Endodermal cell (in vitro differentiated cells): Measurements from ENCODE around the gene FNDC3A. TPM values are rescaled to one million over a fixed set of nuclear protein-coding genes. Genes with fewer than 3 reads are reported as not detected.
"Not testable (repeated sequence)": the region's sequence is repeated elsewhere in the genome, so short reads cannot be mapped to it uniquely, and the experiment has no call there.

Experiments used
- DNase-seq: peaks from one replicate; pipeline ENCODE4 v3.0.0-alpha.2; 2017
- H3K27ac ChIP-seq: 2 replicates; pipeline ENCODE4 v1.5.1; 2013; ENCODE audit warnings: mild to moderate bottlenecking, low read depth, low read length, moderate library complexity
- H3K27me3 ChIP-seq: 2 replicates; pipeline ENCODE4 v1.6.1; 2013; ENCODE audit warnings: mild to moderate bottlenecking, low read length, moderate library complexity; ENCODE audit not compliant: insufficient read depth, control insufficient read depth, poor library complexity, severe bottlenecking
- H3K36me3 ChIP-seq: 2 replicates; pipeline ENCODE4 v1.7.0; 2013; ENCODE audit warnings: mild to moderate bottlenecking, low read length, moderate library complexity; ENCODE audit not compliant: control insufficient read depth, insufficient read depth
- H3K4me1 ChIP-seq: one replicate; pipeline ENCODE4 v1.7.0; 2013; ENCODE audit warnings: low read length; ENCODE audit not compliant: control insufficient read depth, insufficient read depth
- H3K4me3 ChIP-seq: 2 replicates; pipeline ENCODE4 v1.5.1; 2013; ENCODE audit warnings: mild to moderate bottlenecking, low read length, moderate library complexity
- H3K9ac ChIP-seq: 2 replicates; pipeline ENCODE4 v1.6.1; 2013; ENCODE audit warnings: mild to moderate bottlenecking, low read length, moderate library complexity; ENCODE audit not compliant: poor library complexity, severe bottlenecking; ENCODE audit errors: extremely low read depth
- H3K9me3 ChIP-seq: 2 replicates; pipeline ENCODE4 v1.6.1; 2013; ENCODE audit warnings: mild to moderate bottlenecking, low read length, moderate library complexity; ENCODE audit not compliant: control insufficient read depth
- H3K27ac Mint-ChIP-seq: 2 replicates; pipeline ENCODE4 v1.8.0; 2020; ENCODE audit warnings: mixed read lengths
- H3K27me3 Mint-ChIP-seq: 2 replicates; pipeline ENCODE4 v1.8.0; 2021; ENCODE audit warnings: mild to moderate bottlenecking, mixed read lengths; ENCODE audit not compliant: insufficient read depth
- H3K36me3 Mint-ChIP-seq: 2 replicates; pipeline ENCODE4 v1.8.0; 2020; ENCODE audit warnings: low read depth, mixed read lengths
- H3K4me1 Mint-ChIP-seq: 2 replicates; pipeline ENCODE4 v1.8.0; 2020; ENCODE audit warnings: mixed read lengths
- H3K4me3 Mint-ChIP-seq: 2 replicates; pipeline ENCODE4 v1.8.0; 2020; ENCODE audit warnings: mild to moderate bottlenecking, moderate library complexity, mixed read lengths
- H3K9me3 Mint-ChIP-seq: 2 replicates; pipeline ENCODE4 v1.8.0; 2020; ENCODE audit warnings: mild to moderate bottlenecking, mixed read lengths
- WGBS, 2 experiments: methylation state at CpG; one replicate each; pipeline versions ENCODE4 v1.1.5 to v1.1.7; 2013; ENCODE audit warnings: missing lambda C conversion rate in 2 of 2, mixed read lengths in 1 of 2; ENCODE audit not compliant: insufficient coverage in 1 of 2, insufficient read length in 1 of 2; 5-methylcytosine and 5-hydroxymethylcytosine counted together
- total RNA-seq, 2 donors: library from RNA; stranded (reverse); fragmentation: NEBNext Ultra II Directional in 1 of 2; extraction: Animal tissue kit (Norgen Biotek cat#: 25700) in 1 of 2; gene quantifications; 2 replicates in 1 of 2; 3 replicates in 1 of 2; pipeline ENCODE4 v1.2.1, GENCODE V29; 2021
- TF ChIP-seq, protein P1 (sequence below): fragments of 200-600 bp; sonication (generic); conservative IDR thresholded peaks from 2 replicates; pipeline ENCODE4 v1.5.0; 2021; ENCODE audit warnings: antibody characterized with exemption, mild to moderate bottlenecking

The FNDC3A gene
- total RNA-seq, 2 donors from 2014 or later, result 42.2 to 42.8 TPM

DNA sequence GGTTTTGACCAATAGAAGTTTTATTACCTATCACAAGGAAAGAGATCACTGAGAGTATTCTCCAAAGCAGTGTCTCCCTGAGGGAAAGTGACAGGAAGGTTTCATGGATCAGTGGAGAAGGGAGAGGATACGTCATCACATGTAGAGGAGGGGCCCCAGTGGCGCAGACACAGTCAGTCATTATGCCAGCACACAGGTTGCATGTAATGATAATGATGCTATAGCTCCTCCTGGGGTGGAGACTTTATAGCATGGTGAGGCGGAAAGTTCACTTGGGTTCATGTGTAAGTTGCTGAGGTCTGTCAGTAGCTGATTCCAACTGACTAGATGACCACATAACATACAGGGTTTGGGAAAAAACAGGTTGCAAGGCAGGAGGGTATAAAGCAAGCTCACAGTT, 88.8 kb downstream of the FNDC3A start:
- no peak overlapping the region for H3K4me3 ChIP-seq
- Mint-ChIP-seq H3K9me3 (no peaks in the 10 kb centered on the region), H3K27ac (no peak overlapping the region), H3K36me3 (peaks cover 13% of the 10 kb centered on the region), H3K4me3 (no peak overlapping the region), H3K4me1 (no peaks in the 10 kb centered on the region), H3K27me3 (no peaks in the 10 kb centered on the region)
- H3K27me3 ChIP-seq, result no peaks in the 10 kb centered on the region
- H3K27ac ChIP-seq, result no peak overlapping the region
- TF ChIP-seq, protein P1, sequence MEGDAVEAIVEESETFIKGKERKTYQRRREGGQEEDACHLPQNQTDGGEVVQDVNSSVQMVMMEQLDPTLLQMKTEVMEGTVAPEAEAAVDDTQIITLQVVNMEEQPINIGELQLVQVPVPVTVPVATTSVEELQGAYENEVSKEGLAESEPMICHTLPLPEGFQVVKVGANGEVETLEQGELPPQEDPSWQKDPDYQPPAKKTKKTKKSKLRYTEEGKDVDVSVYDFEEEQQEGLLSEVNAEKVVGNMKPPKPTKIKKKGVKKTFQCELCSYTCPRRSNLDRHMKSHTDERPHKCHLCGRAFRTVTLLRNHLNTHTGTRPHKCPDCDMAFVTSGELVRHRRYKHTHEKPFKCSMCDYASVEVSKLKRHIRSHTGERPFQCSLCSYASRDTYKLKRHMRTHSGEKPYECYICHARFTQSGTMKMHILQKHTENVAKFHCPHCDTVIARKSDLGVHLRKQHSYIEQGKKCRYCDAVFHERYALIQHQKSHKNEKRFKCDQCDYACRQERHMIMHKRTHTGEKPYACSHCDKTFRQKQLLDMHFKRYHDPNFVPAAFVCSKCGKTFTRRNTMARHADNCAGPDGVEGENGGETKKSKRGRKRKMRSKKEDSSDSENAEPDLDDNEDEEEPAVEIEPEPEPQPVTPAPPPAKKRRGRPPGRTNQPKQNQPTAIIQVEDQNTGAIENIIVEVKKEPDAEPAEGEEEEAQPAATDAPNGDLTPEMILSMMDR, result no peak
- no peak for DNase-seq
- 96 to 100% methylated on average over 2 to 3 of the region's 3 CpGs for WGBS, 2 experiments
- H3K9me3 ChIP-seq, result peaks cover 7% of the 10 kb centered on the region
- no peaks in the 10 kb centered on the region for H3K4me1 ChIP-seq
- no peak overlapping the region for H3K9ac ChIP-seq
- peaks cover 5% of the 10 kb centered on the region for H3K36me3 ChIP-seq

DNA sequence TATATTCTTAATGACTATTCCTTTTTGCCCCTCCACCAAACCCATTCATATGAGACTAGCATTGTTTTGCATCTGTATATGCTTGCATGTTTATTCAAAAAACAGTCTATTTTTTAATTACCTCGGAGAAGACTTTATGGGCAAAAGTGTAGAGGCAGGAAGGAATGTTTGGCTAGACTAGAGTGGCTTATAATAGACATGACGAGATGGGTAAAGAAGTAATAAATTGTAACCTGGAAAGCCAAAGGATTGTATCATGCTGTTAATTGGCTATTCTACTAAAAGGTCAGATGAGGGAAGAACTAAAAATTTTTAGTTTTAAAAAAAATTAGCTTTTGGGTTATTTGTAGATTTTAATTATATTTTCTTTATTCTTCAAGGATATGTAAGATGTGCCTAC, 91.1 kb downstream of the FNDC3A start:
- Histone ChIP-seq H3K4me3 (no peak overlapping the region), H3K9me3 (peaks cover 7% of the 10 kb centered on the region), H3K27me3 (no peaks in the 10 kb centered on the region), H3K9ac (no peak overlapping the region), H3K4me1 (no peaks in the 10 kb centered on the region), H3K27ac (no peak overlapping the region), H3K36me3 (peaks cover 5% of the 10 kb centered on the region)
- Mint-ChIP-seq H3K4me3 (no peak overlapping the region), H3K9me3 (no peaks in the 10 kb centered on the region), H3K36me3 (peaks cover 19% of the 10 kb centered on the region), H3K27ac (no peak overlapping the region), H3K27me3 (no peaks in the 10 kb centered on the region), H3K4me1 (no peaks in the 10 kb centered on the region)
- DNase-seq, result no peak
- WGBS, 2 experiments, result 86 to 90% methylated on average over 2 of the region's 2 CpGs
- TF ChIP-seq, protein P1, result no peak

DNA sequence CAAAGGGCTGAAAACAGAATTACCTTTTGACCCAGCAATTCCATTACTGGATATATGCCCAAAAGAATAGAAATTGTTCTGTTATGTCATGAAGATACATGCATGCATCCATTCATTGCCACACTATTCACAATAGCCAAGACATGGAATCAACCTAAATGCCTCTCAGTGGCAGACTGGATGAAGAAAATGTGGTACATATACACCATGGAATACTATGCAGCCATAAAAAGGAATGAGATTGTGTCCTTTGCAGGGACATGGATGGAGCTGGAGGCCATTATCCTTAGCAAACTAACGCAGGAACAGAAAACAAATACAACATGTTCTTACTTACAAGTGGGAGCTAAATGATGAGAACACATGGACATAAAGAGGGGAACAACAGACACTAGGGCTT, 92.8 kb downstream of the FNDC3A start:
- not testable (repeated sequence) for H3K9me3 ChIP-seq, DNase-seq, H3K27ac ChIP-seq, H3K27me3 Mint-ChIP-seq, H3K36me3 ChIP-seq, H3K9ac ChIP-seq, H3K4me1 ChIP-seq, H3K4me1 Mint-ChIP-seq, H3K9me3 Mint-ChIP-seq, H3K4me3 ChIP-seq, H3K4me3 Mint-ChIP-seq, H3K27ac Mint-ChIP-seq, H3K27me3 ChIP-seq
- WGBS, 2 experiments, result 83 to 86% methylated on average over 1 of the region's 1 CpG
- peaks cover 19% of the 10 kb centered on the region for H3K36me3 Mint-ChIP-seq

DNA sequence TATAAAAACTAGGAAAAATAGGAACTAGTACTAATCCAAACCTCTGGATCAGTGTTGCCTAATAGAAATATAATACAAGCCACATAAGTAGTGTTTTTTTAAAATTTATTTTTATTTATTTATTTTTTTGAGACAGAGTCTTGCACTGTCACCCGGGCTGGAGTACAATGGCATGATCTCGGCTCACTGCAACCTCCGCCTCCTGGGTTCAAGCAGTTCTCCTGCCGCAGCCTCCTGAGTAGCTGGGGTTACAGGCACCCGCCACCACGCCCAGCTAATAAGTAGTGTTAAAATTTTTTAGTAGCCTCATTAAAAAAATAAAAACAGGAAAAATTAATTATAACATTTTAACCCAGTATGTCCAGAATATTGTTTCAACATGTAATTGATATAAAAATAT, 94.3 kb downstream of the FNDC3A start:
- H3K36me3 ChIP-seq, H3K9me3 Mint-ChIP-seq, H3K27me3 Mint-ChIP-seq, H3K4me3 ChIP-seq, H3K9me3 ChIP-seq, H3K4me3 Mint-ChIP-seq, H3K27ac ChIP-seq, DNase-seq, H3K4me1 ChIP-seq, H3K27me3 ChIP-seq, H3K9ac ChIP-seq, H3K27ac Mint-ChIP-seq: not testable (repeated sequence)
- WGBS, 2 experiments, result 94 to 100% methylated on average over 3 to 4 of the region's 6 CpGs
- Mint-ChIP-seq H3K4me1 (peaks cover 10% of the 10 kb centered on the region), H3K36me3 (peaks cover 19% of the 10 kb centered on the region)
